ENCODE data around the gene KRTAP10-1.

Gene KRTAP10-1

DNA sequence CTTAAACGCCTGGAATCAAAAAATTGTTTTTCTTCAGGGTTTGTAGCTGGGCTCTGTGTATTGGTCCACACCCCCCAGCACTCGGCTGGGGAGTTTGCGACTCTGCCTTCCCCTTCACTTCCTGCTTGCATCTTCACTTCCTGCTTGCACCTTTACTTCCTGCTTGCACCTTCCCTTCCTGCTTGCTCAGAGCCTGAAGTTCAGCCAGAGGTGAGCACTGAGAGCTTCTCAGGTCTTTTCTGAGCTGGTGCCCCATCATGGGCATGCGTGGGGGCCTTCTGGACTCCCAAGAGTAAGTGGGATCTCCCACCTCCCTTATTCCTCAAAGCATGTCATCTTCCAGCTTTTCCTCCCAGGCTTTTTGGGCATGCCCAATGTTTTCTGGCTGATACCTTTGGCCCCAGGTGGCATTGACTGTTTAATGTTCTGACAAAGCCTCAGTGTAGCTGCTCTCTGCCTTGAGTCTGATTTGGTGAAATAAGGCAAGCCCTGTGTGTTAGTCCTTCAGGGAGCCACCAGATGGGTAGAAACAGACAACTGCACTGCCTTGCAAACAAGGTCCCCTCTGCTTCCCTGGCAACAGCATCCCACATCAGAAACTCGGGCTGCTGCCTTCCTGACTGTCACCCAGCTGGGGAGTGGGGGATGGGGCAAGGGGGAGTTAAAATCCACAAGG lies 7.8 kb upstream of the KRTAP10-1 start:
- no peak for DNase-seq

GRCh38 chr21:44544566-44544965 lies 4.6 kb upstream of the KRTAP10-1 start:
- no peak for DNase-seq

- DNase-seq = no peak
These were observed 2.7 kb upstream of the KRTAP10-1 start for GRCh38 chr21:44542716-44543115.

DNA sequence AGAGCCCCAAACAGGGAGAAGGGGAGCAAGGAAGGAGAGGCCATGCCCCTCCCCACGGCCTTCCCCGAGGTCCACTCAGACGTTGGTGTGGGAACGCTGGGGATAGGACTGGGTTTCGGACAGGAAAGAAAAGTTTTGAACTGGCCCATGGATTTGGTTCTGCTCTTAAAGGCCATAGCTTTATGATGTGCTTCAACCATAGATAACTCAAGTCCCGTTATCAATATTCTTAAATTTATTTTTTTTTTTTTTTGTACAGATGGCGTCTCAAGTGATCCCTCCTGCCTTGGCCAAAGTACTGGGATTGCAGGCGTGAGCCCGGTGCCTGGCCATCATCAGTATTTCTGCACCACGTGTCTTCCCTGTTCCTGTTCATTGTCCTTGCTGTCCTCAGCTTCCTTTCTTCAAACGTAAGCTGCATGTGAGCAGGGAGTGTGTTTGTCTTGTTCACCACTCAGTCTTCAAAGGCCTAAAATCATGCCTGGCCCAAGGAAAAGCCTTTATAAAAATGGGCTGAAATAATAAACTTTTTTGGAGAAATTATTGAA lies 820 bp upstream of the KRTAP10-1 start:
- DNase-seq = no peak

- DNase-seq = no peak
These were observed 949 bp downstream of the KRTAP10-1 start for GRCh38 chr21:44539046-44539445.

DNA sequence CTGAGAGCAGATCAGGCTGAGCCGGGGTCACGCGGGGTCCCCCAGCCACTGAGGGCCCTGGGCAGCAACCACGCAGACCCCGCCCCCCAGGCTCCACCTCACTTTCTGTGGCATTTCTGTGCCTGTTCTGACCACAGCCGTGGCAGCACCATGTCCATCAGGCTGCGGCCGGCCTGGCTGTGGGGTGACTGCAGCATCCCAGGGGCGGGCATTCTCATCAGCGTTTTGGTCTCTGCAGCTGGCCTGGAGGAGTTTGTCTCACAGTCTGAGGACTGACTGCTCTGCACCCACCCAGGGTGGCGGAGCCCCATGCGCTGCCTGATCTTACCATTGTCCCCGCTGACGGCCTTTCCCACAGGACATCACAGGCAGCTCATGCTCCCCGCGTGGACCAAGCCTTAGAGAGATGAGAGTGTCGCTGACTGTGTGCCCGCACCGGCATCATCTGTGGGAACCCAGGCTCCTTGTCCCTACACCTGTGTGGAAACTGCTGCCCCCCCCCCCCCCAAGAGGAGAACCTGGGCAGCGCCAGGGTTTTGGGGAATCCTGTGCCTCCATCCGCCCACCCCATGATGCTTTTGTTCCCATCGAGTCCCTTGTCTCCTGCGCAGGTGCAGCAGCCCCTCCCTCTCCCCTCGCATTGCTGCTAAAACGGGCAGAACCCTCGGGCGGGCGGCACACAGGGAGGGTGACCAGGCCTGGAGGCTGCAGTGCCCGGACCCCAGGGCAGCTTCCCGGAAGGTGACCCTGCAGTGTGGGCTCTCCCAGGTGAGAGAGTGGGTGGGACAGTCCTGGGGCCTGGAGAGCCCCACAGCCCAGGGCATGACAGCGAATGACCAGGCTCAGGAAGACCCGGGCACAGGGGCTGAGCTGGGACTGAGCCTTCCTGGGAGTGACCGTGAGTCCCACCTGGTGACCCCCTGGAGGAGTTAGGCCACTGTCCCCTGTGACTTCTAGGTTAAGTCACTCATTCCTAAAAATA lies 1.8 kb downstream of the KRTAP10-1 start:
- DNase-seq = no peak

- no peak for DNase-seq
These were observed 4.0 kb downstream of the KRTAP10-1 start for GRCh38 chr21:44535963-44536362.

- DNase-seq = no peak
These were observed 5.3 kb downstream of the KRTAP10-1 start for GRCh38 chr21:44534688-44535087.

- DNase-seq = no peak
These were observed 5.9 kb downstream of the KRTAP10-1 start for GRCh38 chr21:44533891-44534627.

DNA sequence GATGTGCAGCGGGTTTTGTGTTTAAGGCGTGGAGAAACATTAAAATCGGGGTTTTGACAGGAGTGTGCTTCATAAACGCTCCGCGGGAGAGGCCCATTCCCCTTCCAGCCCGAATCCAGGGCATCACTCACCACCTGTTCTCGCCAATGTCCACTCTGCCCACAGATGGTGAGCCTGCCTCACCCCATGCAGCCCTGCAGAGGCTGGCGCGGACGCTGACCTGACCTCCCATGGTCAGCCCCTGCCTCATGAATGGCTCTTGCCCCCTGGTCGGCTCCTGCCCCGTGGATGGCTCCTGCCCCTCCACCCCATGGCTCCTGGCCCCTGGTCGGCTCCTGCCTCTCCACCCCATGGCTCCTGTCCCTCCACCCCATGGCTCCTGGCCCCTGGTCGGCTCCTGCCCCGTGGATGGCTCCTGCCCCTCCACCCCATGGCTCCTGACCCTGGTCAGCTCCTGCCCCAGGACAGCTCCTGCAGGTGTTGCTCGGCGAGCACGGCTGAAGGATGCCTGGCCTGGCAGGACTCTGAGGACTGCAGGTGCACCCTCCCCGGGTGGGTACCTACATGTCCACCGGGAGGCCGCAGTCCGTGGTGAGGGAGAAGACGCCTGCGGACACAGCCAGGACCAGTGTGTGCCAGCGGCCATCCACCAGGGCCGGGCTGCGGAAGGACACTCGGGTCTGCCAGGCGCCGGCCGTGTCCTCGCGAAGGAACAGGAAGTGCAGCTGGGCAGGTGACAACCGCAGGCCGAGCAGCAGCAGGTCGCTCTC lies 6.7 kb downstream of the KRTAP10-1 start:
- DNase-seq = no peak

- no peak for DNase-seq
These were observed 7.3 kb downstream of the KRTAP10-1 start for GRCh38 chr21:44532712-44533111.

DNA sequence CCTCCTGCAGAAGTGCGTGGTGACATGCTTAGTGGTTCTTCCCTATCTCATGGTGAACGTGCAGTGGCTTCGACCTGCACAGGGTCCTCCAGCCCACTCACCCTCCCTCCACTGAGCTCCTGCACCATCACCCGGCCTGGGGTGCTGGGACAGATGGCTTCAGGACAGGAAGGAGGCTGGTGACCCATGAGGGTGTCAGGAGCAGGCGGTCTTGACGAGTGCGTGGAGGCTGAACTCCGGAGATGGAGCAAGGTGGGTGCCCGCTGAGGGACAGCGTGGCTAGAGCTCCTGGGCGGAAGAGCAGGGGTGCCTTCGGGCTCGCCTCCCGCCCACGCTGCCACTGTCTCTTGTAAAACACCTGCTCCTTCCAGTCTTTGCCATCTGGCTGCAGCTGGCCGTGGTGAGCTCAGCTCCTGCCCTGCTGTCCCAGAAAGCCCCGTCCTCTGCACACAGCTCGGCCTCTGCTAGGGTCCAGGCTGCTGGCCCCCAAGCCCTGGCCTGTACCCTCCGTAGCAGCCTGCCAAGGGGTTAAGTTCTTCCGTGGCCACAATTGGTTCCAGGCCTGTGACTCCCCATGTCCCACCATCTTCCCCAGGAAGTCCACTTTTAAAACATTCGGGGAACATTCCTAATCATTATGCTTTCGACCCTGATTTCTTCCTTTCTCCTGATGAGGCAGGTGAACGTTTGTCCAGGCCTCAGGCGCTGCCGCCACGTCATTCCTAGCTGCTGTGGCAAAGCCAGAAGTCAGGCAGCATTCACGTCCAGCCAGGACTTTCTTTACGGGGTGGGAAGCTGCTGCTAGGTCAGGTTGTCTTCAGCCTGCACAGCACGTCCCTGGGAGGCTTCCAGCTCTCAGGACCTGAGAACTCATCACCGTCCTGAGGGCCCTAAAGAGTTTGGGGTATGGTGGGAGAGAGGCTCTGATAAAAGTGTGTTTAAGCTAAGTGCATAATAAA lies 8.1 kb downstream of the KRTAP10-1 start:
- DNase-seq = no peak

- no peak for DNase-seq
These were observed 8.9 kb downstream of the KRTAP10-1 start for GRCh38 chr21:44530903-44531605.

GRCh38 chr21:44530221-44530902 lies 9.6 kb downstream of the KRTAP10-1 start:
- DNase-seq = no peak

- DNase-seq = no peak
These were observed 10.4 kb downstream of the KRTAP10-1 start for GRCh38 chr21:44529503-44530125.

GRCh38 chr21:44529011-44529421 lies 11.0 kb downstream of the KRTAP10-1 start:
- DNase-seq = no peak

GRCh38 chr21:44528634-44528995 lies 11.4 kb downstream of the KRTAP10-1 start:
- DNase-seq = no peak

DNA sequence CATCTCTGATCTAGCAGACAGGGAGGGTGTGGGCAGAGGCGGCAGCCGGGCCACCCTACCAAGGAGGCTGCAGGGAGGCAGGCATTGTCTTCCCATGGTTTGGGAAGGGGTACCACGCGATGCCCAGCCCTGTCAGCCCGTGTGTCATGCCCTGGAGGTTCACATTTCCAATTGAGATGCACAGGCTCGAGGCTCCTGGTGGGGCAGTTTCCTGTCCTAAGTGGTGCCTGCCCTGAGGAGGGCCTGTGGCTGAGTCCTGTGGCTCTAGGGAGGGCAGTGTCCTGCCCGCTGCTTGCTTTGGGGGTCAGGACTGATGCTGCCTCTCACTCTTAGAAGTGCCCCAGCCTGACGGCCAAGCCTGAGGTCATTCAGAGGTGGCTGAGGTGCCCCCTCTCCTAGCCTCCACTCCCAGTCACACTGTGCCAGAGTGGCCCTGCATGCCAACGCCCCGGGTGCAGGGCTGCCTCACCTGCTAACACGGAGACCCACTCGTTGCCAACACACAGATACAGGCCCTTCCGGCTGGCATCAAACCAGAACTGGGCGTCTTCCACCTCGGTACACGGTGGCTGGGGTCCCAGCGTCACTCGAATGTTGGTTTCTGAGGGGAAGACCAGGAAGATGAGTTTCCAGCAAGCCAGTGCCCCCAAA lies 11.9 kb downstream of the KRTAP10-1 start:
- no peak for DNase-seq

Data from NCI-H2171 (cell line).